ENCODE results near the gene PIP4K2C.

PIP4K2C gene

GRCh38 chr12:57611108-57611826 is 20.3 kb downstream of the PIP4K2C start, which contains the start of gene ARHGEF25:
Gene ARHGEF25, plus strand, starts transcription at chr12:57611435. Its CDS starts 460 bp downstream, at chr12:57611895.
- no peak for TF ChIP-seq CTCF (conservative IDR thresholded peaks at IDR 0.05; ENCODE audit: low read depth, low read length)
- no peak for DNase-seq (ENCODE audit: low read depth)
- peak within 1 kb of the TSS; percentile 62 for H3K4me3 ChIP-seq (ENCODE audit: low read length)

- no peak for DNase-seq (ENCODE audit: low read depth)
- peak overlapping the region; percentile 34 for H3K4me3 ChIP-seq (ENCODE audit: low read length)
- TF ChIP-seq CTCF (conservative IDR thresholded peaks at IDR 0.05; ENCODE audit: low read depth, low read length): no peak
Measured at GRCh38 chr12:57611827-57612710, 21.1 kb downstream of the PIP4K2C start.

GRCh38 chr12:57612711-57613426 is 21.9 kb downstream of the PIP4K2C start:
- no peak for TF ChIP-seq CTCF (conservative IDR thresholded peaks at IDR 0.05; ENCODE audit: low read depth, low read length)
- H3K4me3 ChIP-seq (ENCODE audit: low read length): no peak overlapping the region
- no peak for DNase-seq (ENCODE audit: low read depth)

- no peak for TF ChIP-seq CTCF (conservative IDR thresholded peaks at IDR 0.05; ENCODE audit: low read depth, low read length)
- no peak overlapping the region for H3K4me3 ChIP-seq (ENCODE audit: low read length)
- no peak for DNase-seq (ENCODE audit: low read depth)
Measured at GRCh38 chr12:57613427-57614109, 22.6 kb downstream of the PIP4K2C start.

- TF ChIP-seq CTCF (conservative IDR thresholded peaks at IDR 0.05; ENCODE audit: low read depth, low read length): no peak
- H3K4me3 ChIP-seq (ENCODE audit: low read length): no peak overlapping the region
- no peak for DNase-seq (ENCODE audit: low read depth)
Measured at GRCh38 chr12:57614178-57614947, 23.4 kb downstream of the PIP4K2C start.

GRCh38 chr12:57614948-57615500 is 24.0 kb downstream of the PIP4K2C start:
- H3K4me3 ChIP-seq (ENCODE audit: low read length): no peak overlapping the region
- no peak for DNase-seq (ENCODE audit: low read depth)
- no peak for TF ChIP-seq CTCF (conservative IDR thresholded peaks at IDR 0.05; ENCODE audit: low read depth, low read length)
